Measurements from ENCODE around the gene MYO18A.

The MYO18A gene

DNA sequence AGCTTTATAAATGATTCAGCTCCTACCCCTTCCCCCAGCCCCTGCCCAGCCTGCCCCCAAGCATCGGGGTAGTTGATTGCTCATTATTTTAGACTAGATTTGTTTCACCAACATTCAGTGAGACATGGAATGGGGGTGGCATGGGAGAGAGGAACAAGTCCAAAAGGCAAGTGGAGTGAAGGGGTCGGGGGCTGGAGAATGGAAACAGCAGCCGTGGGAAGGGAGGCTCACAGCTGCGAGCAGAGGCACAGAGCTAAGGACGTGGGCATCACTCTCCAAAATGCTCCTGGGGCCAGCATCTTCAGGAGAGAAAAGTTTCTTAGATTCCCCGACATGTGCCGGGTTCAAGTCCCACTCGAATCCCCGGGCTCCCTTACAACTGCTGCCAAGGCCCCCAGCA, 118.0 kb downstream of the MYO18A start:
- no peak for DNase-seq (ENCODE audit: extremely low read depth in 1 of 2, low read depth in 1 of 2)

DNA sequence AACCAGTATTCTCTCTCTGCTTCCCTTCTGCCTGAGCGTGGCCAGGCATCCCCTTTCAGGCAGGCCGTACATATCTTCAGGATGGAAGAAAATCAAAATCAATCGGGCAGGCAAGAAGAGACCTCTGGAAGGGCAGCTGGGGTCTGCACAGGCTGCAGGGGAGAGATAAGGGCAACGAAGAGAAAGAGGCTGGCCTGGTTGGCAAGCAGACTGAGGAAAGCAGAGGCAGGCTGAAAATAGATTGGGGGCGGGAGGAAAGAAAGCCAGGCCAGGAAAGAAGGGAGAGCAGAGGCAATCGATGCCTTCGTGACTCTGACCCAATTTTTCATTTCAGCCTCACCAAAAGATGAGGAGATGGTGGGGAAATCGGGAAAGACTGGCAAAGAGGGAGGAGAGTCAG, 119.2 kb downstream of the MYO18A start:
- no peak for DNase-seq (ENCODE audit: extremely low read depth in 1 of 2, low read depth in 1 of 2)

DNA sequence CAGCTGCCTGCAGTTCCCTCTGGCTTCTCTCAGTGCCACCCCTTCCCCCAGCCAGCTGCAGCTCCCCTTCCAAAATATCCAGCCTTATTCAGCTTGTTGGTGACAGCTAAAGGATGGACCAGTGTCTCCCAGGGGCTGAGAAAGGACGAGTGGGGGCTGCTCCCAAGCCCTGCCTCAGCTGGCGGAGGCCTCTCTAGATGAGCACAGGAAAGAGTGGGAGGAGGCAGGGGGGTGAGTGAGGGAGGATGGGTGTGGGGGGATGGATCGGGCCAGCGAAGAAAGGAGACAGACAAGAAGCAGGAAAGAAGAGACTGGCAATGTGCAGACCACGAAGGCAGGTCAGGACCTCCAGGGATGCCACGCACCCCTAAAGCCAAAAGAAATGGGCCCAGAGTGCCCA, 119.7 kb downstream of the MYO18A start:
- no peak for DNase-seq (ENCODE audit: extremely low read depth in 1 of 2, low read depth in 1 of 2)

DNA sequence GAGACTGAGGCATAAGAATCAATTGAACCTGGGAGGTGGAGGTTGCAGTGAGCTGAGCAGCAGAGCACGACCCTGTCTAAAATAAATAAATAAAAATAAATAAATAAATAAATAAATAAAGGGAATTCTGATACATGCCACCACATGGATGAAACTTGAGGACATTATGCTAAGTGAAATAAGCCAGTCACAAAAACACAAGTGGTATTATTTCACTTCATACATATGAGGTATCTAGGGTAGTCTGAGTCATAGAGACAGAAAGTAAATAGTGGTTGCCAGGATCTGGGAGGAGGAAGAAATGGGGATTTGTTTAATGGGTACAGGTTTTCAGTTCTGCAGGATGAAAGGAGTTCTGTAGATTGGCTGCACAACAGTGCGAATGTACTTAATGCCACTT, 120.9 kb downstream of the MYO18A start:
- DNase-seq (ENCODE audit: extremely low read depth in 1 of 2, low read depth in 1 of 2) = no peak

DNA sequence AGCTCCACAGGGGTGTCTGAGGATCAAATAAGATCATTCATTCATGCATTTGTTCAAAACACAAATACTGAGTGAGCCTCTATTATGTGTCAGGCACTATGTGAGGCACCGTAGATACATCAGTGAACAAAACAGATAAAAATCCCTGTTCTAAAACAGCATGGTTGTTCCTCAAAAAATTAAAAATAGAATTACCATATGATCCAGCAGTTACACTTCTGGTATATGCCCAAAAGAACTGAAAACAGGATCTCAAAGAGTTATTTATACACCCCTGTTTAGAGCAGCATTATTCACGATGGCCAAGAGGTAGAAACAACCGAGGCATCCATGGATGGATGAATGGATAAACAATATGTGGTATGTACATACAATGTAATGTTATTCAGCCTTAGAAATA, 121.8 kb downstream of the MYO18A start:
- DNase-seq (ENCODE audit: extremely low read depth in 1 of 2, low read depth in 1 of 2) = no peak

DNA sequence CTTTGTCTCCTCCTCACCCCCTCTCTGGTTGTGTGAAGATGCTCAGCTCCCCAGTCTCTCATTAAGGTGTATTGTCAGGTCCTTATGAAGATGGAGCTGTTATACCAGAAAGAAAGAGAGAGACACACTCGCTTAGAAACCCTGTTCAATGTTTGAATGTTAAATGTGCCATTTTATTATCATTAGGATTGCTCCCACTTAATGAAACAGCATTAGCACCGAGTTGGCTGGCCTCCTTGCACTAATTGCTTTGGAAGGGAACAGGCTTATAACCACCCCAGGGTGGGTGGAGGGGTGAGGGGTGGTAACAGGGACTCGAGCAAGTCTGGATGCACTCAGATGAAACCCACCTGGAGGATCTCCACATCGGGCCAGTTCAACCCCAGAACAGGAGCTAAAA, 122.8 kb downstream of the MYO18A start:
- DNase-seq (ENCODE audit: extremely low read depth in 1 of 2, low read depth in 1 of 2) = no peak

DNA sequence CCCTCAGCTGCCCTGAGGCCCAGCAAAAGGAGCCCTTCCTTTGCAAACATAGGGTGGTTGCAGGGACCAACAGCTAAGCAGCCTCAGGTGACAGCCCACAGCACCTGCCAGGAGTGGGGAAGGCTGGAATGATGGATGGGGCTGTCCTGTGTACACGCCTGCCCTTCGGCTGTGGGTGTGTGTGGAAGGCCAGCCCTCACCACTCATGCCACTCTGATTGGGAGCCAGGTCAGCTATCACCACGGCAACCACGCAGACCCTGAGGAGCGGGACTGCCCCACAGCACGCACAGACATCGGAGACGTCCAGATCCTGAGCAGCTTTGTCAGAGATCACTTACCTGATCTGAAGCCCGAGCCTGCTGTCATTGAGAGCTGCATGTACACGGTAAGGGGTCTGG, 125.4 kb downstream of the MYO18A start:
- no peak for DNase-seq (ENCODE audit: extremely low read depth in 1 of 2, low read depth in 1 of 2)

DNA sequence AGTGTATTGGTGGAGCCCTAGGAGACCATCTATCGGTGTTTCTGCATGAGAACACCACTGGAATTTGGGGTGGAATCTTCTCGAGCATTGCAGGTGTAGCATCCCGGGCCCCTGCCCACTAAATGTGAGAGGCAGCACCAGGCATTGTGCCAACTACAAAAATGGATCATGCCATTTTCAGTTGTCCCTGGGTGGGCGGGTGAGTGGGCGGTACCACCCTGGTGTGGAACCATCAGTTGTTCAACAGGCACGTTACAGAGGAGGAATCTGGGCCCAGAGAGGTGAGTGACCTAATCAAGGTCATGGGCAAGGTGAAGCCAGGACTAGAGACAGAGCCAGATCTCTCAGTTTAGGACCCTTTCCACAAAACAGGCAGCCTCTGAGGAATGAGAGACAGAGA, 128.5 kb downstream of the MYO18A start:
- DNase-seq (ENCODE audit: extremely low read depth in 1 of 2, low read depth in 1 of 2) = no peak

DNA sequence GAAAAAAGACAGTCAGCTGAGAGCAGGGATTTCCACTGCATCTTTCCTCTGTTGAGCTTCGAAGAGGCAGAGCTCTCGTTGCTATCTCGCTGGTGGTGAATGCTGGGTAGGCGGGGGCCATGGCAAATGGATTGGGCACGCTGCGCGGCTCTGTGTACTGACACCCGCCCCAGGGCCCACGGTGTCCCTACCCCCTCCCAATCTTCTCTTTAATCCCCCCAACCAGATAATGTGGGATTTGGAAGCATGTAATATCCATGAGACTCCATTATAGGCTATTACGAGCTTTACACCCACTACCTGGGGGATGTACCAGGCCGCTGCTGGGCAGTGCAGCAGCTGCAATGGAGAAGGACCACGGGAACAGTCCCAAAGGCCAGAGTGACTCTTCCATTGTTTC, 129.0 kb downstream of the MYO18A start:
- no peak for DNase-seq (ENCODE audit: extremely low read depth in 1 of 2, low read depth in 1 of 2)

DNA sequence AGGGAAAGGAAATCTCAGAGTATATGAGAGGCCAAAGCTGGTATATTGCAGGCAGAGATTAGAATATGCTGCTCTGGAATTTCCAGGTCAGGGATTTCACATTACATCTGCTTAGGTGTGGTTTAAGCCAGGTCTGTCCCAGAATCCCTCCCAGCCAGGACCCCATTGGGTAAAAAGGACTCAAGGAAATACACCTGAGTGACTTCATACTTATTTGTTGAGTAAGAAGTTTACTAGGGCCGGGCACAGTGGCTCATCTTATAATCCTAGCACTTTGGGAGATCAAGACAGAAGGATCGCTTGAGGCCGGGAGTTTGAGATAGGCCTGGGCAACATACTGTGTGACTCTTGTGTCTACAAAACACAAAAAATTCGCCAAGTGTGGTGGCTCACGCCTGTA, 130.0 kb downstream of the MYO18A start:
- DNase-seq (ENCODE audit: extremely low read depth in 1 of 2, low read depth in 1 of 2) = no peak

DNA sequence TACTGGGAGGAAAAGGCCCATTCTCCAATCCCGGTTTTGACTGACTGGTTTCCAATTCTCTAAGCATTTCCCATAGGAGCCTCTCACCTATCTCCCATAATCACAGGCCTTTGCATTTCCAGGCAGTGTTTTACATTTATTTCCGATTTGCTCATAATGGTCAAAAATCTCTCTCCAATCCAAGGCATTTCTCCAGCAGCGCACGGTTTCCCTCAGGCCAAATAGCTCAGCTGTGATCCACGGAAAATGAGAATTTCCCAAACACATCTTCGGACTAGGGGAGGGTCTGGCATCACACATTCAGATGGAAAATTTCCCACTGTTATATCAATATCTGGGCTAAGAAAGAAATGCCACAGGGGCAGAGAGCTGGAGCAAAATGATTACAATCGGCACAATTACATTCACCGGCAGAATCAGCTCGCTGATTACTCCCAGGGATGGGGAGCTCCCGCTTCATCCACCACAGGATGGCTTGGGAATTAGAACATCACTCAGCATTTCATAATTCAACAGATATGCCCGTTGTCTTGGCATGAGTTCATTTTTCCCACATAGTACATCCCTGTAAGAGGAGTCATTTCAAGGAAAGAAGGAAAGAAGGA, 130.6 kb downstream of the MYO18A start:
- no peak for DNase-seq (ENCODE audit: extremely low read depth in 1 of 2, low read depth in 1 of 2)

DNA sequence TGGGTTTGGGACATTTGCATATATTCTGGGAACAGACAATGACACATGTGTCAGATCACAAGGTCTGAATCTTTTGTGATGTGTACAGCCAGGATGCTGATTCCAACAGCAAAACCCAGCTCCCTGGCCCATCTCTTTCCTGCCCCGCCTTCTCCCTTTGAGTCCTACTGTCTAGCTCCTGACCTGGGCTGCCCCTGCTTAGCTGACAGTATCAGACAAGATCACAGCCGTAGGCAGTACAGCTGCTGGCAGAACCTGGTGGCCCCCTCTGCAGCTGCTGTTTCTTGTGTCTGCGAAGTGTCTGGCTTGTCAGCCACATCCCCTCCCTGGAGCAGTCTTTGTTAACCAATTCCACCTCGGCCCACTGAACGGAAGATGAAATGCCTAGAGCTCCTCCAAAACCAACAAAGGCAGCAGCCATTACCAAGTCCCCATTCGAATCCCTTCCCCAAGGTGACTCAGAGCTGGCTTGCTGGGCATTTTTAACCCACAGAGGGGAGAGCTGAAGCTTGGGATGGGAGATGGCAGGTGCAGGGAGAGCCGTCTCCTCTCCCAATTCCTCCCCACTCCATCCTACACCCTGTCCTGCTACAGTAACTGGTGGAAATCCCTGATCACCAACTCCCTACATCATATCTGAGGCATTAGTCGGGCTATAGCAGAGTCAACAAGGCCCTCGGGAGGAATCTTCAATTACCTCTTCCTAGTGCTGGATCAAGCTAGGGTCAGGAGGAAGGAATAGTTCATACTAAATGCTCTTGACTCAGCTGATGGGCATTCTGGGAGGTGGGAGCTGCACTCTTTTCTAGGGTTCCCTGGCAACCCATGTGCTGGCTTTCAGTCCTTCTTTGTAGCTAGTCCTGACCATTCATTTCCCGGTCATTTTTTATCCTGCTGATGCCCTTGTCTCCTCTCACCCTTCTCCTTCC, 131.5 kb downstream of the MYO18A start:
- no peak for DNase-seq (ENCODE audit: extremely low read depth in 1 of 2, low read depth in 1 of 2)

DNA sequence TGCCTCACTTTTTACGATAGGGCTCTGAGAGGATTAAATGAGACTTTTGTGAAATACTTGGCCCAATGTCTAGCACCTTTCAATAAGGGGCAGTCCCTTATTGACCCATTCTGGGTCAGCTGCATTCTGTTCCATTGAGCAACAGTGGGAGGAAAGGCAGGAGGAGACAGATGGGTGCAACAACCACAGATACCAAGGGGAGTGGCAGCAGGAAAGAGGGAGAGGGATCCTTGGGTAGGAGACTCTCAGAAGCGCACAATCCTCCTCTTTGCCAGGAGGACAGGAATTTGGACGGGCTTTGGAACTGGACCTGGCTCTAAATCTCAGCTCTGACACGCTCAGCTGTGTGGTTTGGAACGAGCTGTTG, 133.7 kb downstream of the MYO18A start:
- no peak for DNase-seq (ENCODE audit: extremely low read depth in 1 of 2, low read depth in 1 of 2)

DNA sequence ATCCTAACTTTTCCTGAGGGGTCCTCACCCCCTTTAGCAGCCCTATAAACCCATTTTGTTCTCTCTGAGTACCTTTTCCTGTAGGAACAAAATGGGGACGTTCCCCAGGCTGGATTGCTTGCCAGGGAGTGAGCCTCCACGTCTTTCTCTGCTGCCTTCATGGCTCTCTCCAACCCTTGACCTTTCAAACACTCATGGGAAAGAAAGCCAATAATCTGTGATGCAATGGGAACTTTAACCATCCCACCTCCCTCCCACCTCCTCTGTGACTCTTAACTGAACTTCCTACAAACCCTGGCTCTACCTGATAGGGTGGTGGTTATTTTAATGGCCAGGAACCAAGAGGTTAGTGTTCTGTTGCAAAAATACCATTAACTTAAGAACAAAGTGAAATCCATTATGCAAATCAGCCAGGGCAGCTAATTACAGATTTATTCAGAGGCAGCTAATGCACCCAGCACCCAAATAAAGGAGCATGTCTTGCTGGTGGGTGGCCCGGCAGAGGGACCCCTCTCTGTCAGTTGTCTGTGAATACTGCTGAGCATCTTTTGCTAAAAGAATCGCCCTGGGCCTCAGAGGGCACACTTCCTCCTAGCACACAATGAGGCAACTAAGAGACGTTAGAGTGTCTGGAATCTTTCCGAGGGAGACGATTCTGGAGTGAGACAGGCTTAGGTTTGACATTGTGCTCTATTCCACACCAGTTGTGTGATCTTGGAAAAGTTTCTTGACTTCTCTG, 134.3 kb downstream of the MYO18A start:
- no peak for DNase-seq (ENCODE audit: extremely low read depth in 1 of 2, low read depth in 1 of 2)

DNA sequence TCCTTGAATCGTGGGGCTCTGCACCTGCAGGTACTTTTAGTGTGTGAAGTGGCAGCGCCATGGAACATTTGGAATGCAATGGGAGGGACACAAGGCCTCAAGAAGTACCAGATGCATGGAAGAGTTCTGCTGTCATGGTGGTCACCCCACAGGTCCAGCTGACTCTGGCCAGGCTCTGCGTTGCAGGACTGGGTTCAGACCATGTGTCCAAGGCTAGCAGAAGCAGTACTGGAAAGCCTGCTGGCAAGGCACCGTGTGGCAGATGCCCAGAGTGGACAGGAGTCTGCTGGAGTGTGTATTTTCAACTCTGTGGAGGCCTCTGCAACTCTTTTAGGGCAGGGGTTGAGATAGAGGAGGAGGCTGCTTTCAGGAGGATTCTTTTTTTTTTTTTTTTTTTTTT, 135.2 kb downstream of the MYO18A start:
- DNase-seq (ENCODE audit: extremely low read depth in 1 of 2, low read depth in 1 of 2) = no peak

DNA sequence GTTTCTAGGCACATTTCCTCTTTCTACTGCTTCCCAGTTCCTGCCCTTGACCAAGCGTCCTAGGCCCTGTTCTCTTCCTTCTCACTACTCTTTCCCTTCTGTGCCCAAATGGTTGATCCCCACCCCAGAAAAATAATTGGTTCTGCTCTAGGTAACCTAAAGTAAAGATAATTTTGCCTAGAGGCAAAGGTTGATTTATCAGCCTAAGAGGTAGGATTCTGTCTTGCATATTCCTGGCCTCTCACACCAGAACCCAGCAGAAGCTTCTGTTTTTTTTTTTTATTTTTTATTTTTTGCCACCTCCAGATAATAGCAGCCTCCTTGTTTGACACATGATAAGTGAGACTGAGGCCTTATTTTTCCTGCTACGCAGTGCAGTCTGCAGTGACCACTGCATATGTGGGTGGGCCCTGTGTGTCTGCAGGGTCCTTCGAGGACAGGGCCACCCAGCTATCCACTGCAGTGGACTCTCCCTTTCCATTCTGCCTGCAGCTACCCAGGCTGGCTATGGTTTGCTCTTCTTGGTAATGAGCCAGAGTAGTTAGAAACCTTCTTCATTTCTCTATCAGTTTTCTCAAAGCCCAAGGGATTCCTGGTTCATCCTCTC, 136.6 kb downstream of the MYO18A start:
- DNase-seq (ENCODE audit: extremely low read depth in 1 of 2, low read depth in 1 of 2) = no peak

DNA sequence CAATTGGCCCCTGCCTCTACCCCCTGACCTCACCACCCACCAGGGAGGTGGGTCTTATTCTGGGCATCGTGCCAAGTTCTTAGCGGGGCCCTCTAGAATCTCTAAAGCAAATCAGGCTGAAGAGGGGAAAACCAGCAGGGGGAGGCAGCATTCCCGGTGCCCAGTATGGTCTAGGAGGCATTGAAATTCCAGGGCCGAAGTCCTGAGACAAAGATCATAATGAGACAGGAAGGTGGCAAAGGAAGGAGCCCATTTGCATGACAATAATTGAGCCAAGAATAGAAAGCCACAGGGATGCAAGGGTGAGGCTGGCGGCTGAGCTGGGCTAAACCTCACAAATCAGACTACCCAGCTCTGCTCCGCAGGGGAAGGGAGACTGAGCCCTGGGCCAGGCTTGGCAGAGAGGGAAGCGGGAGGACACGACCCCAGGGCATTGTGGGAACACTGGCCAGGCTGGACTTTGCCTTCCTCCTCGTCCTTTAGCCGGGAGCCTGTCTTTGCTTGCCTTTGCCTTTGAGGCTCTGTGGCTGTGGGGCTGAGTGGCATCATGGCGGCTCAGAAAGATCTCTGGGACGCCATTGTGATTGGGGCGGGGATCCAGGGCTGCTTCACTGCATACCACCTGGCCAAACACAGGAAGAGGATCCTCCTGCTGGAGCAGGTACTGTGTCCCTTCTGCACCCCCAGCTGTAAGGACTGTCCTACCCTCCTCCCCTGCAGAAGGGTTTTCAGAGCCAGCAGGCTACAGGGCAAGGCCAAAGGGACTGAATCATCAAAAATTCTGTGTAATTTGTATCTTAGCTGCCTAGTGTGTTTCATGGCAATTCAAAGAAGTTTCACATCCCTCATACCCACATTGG, 137.3 kb downstream of the MYO18A start, which contains the start of gene PIPOX:
PIPOX (plus strand) TSS at position 463 of the 860 bp plus-strand sequence; CDS start at position 548, 85 bp downstream.
- DNase-seq (ENCODE audit: extremely low read depth in 1 of 2, low read depth in 1 of 2) = no peak

DNA sequence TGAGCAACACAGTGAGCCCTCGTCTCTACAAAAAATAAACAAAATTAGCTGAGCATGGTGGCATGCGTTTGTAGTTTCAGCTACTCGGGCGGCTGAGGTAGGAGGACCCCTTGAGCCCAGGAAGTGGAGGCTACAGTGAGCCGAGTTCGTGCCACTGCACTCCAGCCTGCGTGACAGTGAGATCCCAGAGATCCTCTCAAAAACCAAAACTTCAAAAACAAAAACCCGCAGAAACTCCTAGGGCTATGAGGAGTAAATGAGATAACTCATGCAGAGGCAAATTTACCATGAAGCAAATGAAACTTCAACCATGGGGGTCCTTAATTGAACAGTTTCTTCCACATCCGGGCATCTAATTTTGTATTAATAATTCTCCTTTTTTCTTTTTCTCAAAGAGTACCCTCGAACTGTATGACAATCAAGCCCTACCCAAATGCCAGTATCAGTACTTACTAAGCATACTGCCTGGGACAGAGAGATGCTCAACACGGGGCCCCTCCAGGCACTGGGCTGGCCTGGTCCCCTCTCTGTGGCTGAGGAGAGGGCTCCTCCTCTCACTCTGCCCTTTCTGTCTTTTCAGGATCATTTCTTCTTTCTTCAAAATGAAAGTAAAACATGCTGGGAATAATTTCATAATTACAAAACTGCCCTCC, 138.0 kb downstream of the MYO18A start:
- DNase-seq (ENCODE audit: extremely low read depth in 1 of 2, low read depth in 1 of 2) = no peak

DNA sequence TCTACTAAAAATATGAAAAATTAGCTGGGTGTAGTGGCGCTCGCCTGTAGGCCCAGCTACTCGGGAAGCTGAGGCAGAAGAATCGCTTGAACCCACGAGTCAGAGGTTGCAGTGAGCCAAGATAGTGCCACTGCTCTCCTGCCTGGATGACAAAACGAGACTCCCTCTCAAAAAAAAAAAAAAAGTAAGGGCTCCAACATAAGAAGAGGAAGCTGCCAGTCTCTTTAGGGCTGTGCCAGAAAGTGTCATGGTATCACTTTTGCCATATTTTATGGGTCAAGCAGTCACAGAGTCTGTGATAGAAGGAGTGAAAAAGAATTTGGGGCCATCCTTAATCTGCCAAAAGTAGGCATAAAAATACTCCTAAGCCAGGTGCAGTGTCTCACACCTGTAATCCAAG, 138.6 kb downstream of the MYO18A start:
- no peak for DNase-seq (ENCODE audit: extremely low read depth in 1 of 2, low read depth in 1 of 2)

DNA sequence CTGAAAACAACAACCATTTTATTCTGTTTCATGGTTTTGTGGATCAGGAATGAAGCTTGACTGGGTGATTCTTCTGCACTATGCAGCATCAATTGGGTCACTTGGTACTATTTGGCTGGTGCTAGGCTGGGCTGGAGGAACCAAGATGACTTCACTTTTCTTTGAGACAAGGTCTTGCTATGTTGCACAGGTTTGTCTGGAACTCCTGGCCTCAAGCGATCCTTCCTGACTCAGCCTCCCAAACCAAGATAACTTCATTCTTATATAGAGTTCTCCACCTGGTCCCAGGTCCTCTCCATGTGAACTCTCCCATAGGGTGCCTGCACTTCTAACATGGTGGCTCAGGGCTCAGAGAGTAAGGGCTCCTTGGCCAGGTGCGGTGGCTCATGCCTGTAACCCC, 139.1 kb downstream of the MYO18A start:
- DNase-seq (ENCODE audit: extremely low read depth in 1 of 2, low read depth in 1 of 2) = no peak
